Embryonic facial prominence (tissue), 1 donor: ENCODE data around the gene ZNF134.

ENCODE experiments used
- DNase-seq: peaks from one replicate; pipeline ENCODE4 v3.0.0-alpha.2; 2016; ENCODE audit errors: extremely low spot score

ZNF134 gene

GRCh38 chr19:57637379-57637778, 23.3 kb downstream of the ZNF134 start:
- no peak for DNase-seq

GRCh38 chr19:57641715-57642234, 27.7 kb downstream of the ZNF134 start:
- DNase-seq: no peak

GRCh38 chr19:57642396-57643046, 28.5 kb downstream of the ZNF134 start:
- DNase-seq: no peak

- DNase-seq: no peak
These were observed 29.7 kb downstream of the ZNF134 start for GRCh38 chr19:57643734-57644133.

GRCh38 chr19:57648331-57649003, 34.4 kb downstream of the ZNF134 start:
- no peak for DNase-seq

GRCh38 chr19:57651654-57651996, 37.6 kb downstream of the ZNF134 start:
- DNase-seq: no peak

GRCh38 chr19:57653689-57654088, 39.6 kb downstream of the ZNF134 start:
- no peak for DNase-seq

GRCh38 chr19:57655443-57655842, 41.4 kb downstream of the ZNF134 start:
- no peak for DNase-seq

GRCh38 chr19:57656346-57656745, 42.3 kb downstream of the ZNF134 start:
- DNase-seq: no peak

- DNase-seq: peak; percentile 24
These were observed 50.5 kb downstream of the ZNF134 start for GRCh38 chr19:57664269-57665127.

- DNase-seq: no peak
These were observed 51.3 kb downstream of the ZNF134 start for GRCh38 chr19:57665261-57665806.

GRCh38 chr19:57667228-57667627, 53.2 kb downstream of the ZNF134 start:
- no peak for DNase-seq

GRCh38 chr19:57668635-57669034, 54.6 kb downstream of the ZNF134 start, which contains the start of gene ZSCAN4:
Gene ZSCAN4 (plus strand): TSS chr19:57668935. CDS start chr19:57676146, 7,211 bp downstream.
- no peak for DNase-seq

- DNase-seq: no peak
These were observed 57.3 kb downstream of the ZNF134 start for GRCh38 chr19:57671124-57671895.

GRCh38 chr19:57672466-57672865, 58.4 kb downstream of the ZNF134 start:
- no peak for DNase-seq
